NCI-H2107 treated with DMSO at 0.1 percent for 48 hours (cell line): Measurements from ENCODE around the gene TIAM1.

Source experiments
- DNase-seq: peaks from one replicate; lab custom pipeline; 2025; ENCODE audit not compliant: unreplicated experiment; lab: John Stamatoyannopoulos, UW

Gene TIAM1

GRCh38 chr21:31090376-31090775 lies 253.7 kb downstream of the TIAM1 start:
- DNase-seq = no peak

- no peak for DNase-seq
Observed at GRCh38 chr21:31088474-31088751, 255.6 kb downstream of the TIAM1 start.

GRCh38 chr21:31087639-31088473 lies 256.2 kb downstream of the TIAM1 start:
- DNase-seq = no peak

- DNase-seq = no peak
Observed at GRCh38 chr21:31084689-31085088, 259.4 kb downstream of the TIAM1 start.

GRCh38 chr21:31078796-31079195 lies 265.3 kb downstream of the TIAM1 start:
- DNase-seq = no peak

GRCh38 chr21:31078216-31078615 lies 265.8 kb downstream of the TIAM1 start:
- DNase-seq = no peak

GRCh38 chr21:31075848-31076247 lies 268.2 kb downstream of the TIAM1 start:
- no peak for DNase-seq

GRCh38 chr21:31072533-31072932 lies 271.5 kb downstream of the TIAM1 start:
- DNase-seq = no peak
